Measurements from ENCODE around the gene CLVS2. TPM values are rescaled to one million over a fixed set of nuclear protein-coding genes. Genes with fewer than 3 reads are reported as not detected.

CLVS2 gene
- polyA plus RNA-seq, 1 donor (not counting 4 experiments of a cell fraction or from before 2014, with no cell fraction given), result not detected

DNA sequence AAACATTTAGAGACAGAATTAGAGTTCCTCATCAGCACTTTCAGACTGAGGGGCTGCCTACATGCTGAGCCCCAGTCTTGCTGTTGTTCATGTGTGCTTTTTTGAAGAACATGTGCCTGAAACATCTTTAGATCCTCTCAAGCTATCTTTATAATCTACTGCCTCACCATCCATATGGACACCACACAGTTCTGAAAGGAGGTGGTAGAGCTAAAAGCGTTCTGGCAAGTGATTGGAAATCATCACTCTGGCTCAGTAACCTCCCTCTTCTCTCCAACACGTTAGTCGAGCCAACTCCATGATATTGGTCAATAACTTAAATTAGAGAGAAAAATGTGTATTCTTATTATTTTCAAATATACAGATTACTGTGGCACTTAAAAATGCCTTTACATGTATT is 40.6 kb downstream of the CLVS2 start:
- H3K4me2 ChIP-seq (ENCODE audit: control insufficient read depth, extremely low read depth, insufficient read depth, low read depth, low read length), result no peak overlapping the region
- dilution Hi-C loops (cut with MboI; ENCODE audit: extremely low pct_ligation_motif_present, low sequenced_read_pairs), result no loop called here
- no peak overlapping the region for H2AFZ ChIP-seq (ENCODE audit: control insufficient read depth, low read length)
- no peaks in the 10 kb centered on the region for H4K20me1 ChIP-seq (ENCODE audit: control insufficient read depth, extremely low read depth, insufficient read depth, low read length)
- H3K9me3 ChIP-seq (ENCODE audit: control insufficient read depth, low read depth, low read length), result no peaks in the 10 kb centered on the region
- no peaks in the 10 kb centered on the region for H3K36me3 ChIP-seq (ENCODE audit: control insufficient read depth in 2 of 2, extremely low read depth in 1 of 2, insufficient read depth in 2 of 2, low read length in 2 of 2)
- no peaks in the 10 kb centered on the region for H3K27me3 ChIP-seq (ENCODE audit: control insufficient read depth, extremely low read depth, insufficient read depth, low read length)
- FAIRE-seq, result no peak
- no peak overlapping the region for H3K4me3 ChIP-seq (ENCODE audit: control insufficient read depth in 2 of 3, extremely low read depth in 1 of 3, insufficient read depth in 2 of 3, low read depth in 1 of 3, low read length in 3 of 3)
- no peak overlapping the region for H3K27ac ChIP-seq (ENCODE audit: control insufficient read depth, insufficient read depth, low read length)
- no peak overlapping the region for H3K9ac ChIP-seq (ENCODE audit: control insufficient read depth, extremely low read depth, insufficient read depth, low read length)
- no peaks in the 10 kb centered on the region for H3K9me1 ChIP-seq (ENCODE audit: control insufficient read depth, extremely low read depth, insufficient read depth, low read length)
- TF ChIP-seq, protein P1, sequence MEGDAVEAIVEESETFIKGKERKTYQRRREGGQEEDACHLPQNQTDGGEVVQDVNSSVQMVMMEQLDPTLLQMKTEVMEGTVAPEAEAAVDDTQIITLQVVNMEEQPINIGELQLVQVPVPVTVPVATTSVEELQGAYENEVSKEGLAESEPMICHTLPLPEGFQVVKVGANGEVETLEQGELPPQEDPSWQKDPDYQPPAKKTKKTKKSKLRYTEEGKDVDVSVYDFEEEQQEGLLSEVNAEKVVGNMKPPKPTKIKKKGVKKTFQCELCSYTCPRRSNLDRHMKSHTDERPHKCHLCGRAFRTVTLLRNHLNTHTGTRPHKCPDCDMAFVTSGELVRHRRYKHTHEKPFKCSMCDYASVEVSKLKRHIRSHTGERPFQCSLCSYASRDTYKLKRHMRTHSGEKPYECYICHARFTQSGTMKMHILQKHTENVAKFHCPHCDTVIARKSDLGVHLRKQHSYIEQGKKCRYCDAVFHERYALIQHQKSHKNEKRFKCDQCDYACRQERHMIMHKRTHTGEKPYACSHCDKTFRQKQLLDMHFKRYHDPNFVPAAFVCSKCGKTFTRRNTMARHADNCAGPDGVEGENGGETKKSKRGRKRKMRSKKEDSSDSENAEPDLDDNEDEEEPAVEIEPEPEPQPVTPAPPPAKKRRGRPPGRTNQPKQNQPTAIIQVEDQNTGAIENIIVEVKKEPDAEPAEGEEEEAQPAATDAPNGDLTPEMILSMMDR (optimal IDR thresholded peaks at IDR 0.05 in 1 of 3, IDR thresholded peaks at IDR 0.05 in 1 of 3, conservative IDR thresholded peaks at IDR 0.05 in 1 of 3; ENCODE audit: extremely low read depth in 1 of 3, insufficient read depth in 2 of 3, low read length in 3 of 3), result no peak
- no peak for TF ChIP-seq EZH2 (IDR thresholded peaks at IDR 0.05; ENCODE audit: low read length)
- H3K79me2 ChIP-seq (ENCODE audit: control insufficient read depth, insufficient read depth, low read length), result no peaks in the 10 kb centered on the region
- H3K4me1 ChIP-seq (ENCODE audit: control insufficient read depth, extremely low read depth, insufficient read depth, low read length), result no peaks in the 10 kb centered on the region
- DNase-seq (ENCODE audit: low read depth, low spot score), result no peak

DNA sequence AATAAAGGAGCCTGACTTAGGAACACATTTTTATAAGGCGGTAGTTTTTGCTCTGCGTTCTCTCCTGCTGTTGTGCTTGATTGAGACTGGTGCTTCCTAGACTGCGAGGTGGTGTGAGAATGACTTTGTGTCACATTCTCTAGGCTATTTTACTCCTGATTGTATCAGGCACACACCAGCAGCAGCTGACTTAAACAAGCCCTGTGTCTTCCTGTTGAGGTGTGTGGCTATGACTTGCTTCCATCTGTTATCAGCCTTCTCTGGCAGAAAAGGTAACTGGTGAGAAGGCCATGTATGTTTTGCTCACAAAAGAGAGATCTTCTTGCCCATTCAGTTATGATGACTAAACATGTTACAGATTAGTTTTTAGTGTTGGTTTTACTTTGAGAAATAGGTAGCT is 43.4 kb downstream of the CLVS2 start:
- H3K79me2 ChIP-seq (ENCODE audit: control insufficient read depth, insufficient read depth, low read length), result no peaks in the 10 kb centered on the region
- H3K9ac ChIP-seq (ENCODE audit: control insufficient read depth, extremely low read depth, insufficient read depth, low read length), result no peak overlapping the region
- H3K4me1 ChIP-seq (ENCODE audit: control insufficient read depth, extremely low read depth, insufficient read depth, low read length), result no peaks in the 10 kb centered on the region
- no peaks in the 10 kb centered on the region for H3K27me3 ChIP-seq (ENCODE audit: control insufficient read depth, extremely low read depth, insufficient read depth, low read length)
- dilution Hi-C loops (cut with MboI; ENCODE audit: extremely low pct_ligation_motif_present, low sequenced_read_pairs), result no loop called here
- no peaks in the 10 kb centered on the region for H3K36me3 ChIP-seq (ENCODE audit: control insufficient read depth in 2 of 2, extremely low read depth in 1 of 2, insufficient read depth in 2 of 2, low read length in 2 of 2)
- no peak overlapping the region for H3K27ac ChIP-seq (ENCODE audit: control insufficient read depth, insufficient read depth, low read length)
- no peaks in the 10 kb centered on the region for H3K9me3 ChIP-seq (ENCODE audit: control insufficient read depth, low read depth, low read length)
- no peaks in the 10 kb centered on the region for H4K20me1 ChIP-seq (ENCODE audit: control insufficient read depth, extremely low read depth, insufficient read depth, low read length)
- FAIRE-seq (no peak), DNase-seq (ENCODE audit: low read depth, low spot score) (no peak)
- H3K4me3 ChIP-seq (ENCODE audit: control insufficient read depth in 2 of 3, extremely low read depth in 1 of 3, insufficient read depth in 2 of 3, low read depth in 1 of 3, low read length in 3 of 3), result no peak overlapping the region
- H3K9me1 ChIP-seq (ENCODE audit: control insufficient read depth, extremely low read depth, insufficient read depth, low read length), result no peaks in the 10 kb centered on the region
- no peak overlapping the region for H2AFZ ChIP-seq (ENCODE audit: control insufficient read depth, low read length)
- H3K4me2 ChIP-seq (ENCODE audit: control insufficient read depth, extremely low read depth, insufficient read depth, low read depth, low read length), result no peak overlapping the region
- no peak for TF ChIP-seq EZH2 (IDR thresholded peaks at IDR 0.05; ENCODE audit: low read length)
- TF ChIP-seq, protein P1 (optimal IDR thresholded peaks at IDR 0.05 in 1 of 3, IDR thresholded peaks at IDR 0.05 in 1 of 3, conservative IDR thresholded peaks at IDR 0.05 in 1 of 3; ENCODE audit: extremely low read depth in 1 of 3, insufficient read depth in 2 of 3, low read length in 3 of 3), result no peak

Measured in keratinocyte (primary cell).